BE2C (cell line): ENCODE results near the gene ADAM19.

Experiments
- DNase-seq: peaks from one replicate; pipeline ENCODE4 v3.0.0-alpha.2; 2020
- H3K27me3 ChIP-seq: fragments of 250-450 bp; sonication (Bioruptor Pico); 2 replicates; pipeline ENCODE4 v1.5.1; 2020; ENCODE audit warnings: mild to moderate bottlenecking
- H3K36me3 ChIP-seq: fragments of 250-450 bp; sonication (Bioruptor Pico); 2 replicates; pipeline ENCODE4 v1.5.1; 2020; ENCODE audit warnings: mild to moderate bottlenecking
- H3K4me1 ChIP-seq: fragments of 250-450 bp; sonication (Bioruptor Pico); 2 replicates; pipeline ENCODE4 v1.5.1; 2020
- H3K4me3 ChIP-seq: 2 replicates; pipeline ENCODE4 v1.5.1; 2011; ENCODE audit warnings: low read depth, low read length
- H3K9me3 ChIP-seq: fragments of 250-450 bp; sonication (Bioruptor Pico); 2 replicates; pipeline ENCODE4 v1.5.1; 2020
- CTCF ChIP-seq: IDR thresholded peaks from 2 replicates; pipeline ENCODE4 v1.5.1; 2012; ENCODE audit warnings: mild to moderate bottlenecking, low read depth, low read length

ADAM19 gene

GRCh38 chr5:157566902-157567489 is 8.6 kb downstream of the ADAM19 start:
- no peak for TF ChIP-seq CTCF
- Histone ChIP-seq H3K27me3 (peaks cover 16% of the 10 kb centered on the region), H3K4me1 (no peaks in the 10 kb centered on the region), H3K9me3 (no peaks in the 10 kb centered on the region), H3K4me3 (no peak overlapping the region), H3K36me3 (no peaks in the 10 kb centered on the region)
- no peak for DNase-seq

GRCh38 chr5:157563929-157564716 is 11.5 kb downstream of the ADAM19 start:
- no peaks in the 10 kb centered on the region for H3K9me3 ChIP-seq
- no peak overlapping the region for H3K4me3 ChIP-seq
- TF ChIP-seq CTCF = no peak
- DNase-seq = no peak
- peaks cover 16% of the 10 kb centered on the region for H3K27me3 ChIP-seq
- H3K36me3 ChIP-seq = no peaks in the 10 kb centered on the region
- no peaks in the 10 kb centered on the region for H3K4me1 ChIP-seq

GRCh38 chr5:157563373-157563928 is 12.1 kb downstream of the ADAM19 start:
- no peaks in the 10 kb centered on the region for H3K36me3 ChIP-seq
- no peak for DNase-seq
- no peaks in the 10 kb centered on the region for H3K9me3 ChIP-seq
- no peak for TF ChIP-seq CTCF
- H3K27me3 ChIP-seq = peaks cover 16% of the 10 kb centered on the region
- H3K4me1 ChIP-seq = no peaks in the 10 kb centered on the region
- H3K4me3 ChIP-seq = no peak overlapping the region

GRCh38 chr5:157562111-157562581 is 13.4 kb downstream of the ADAM19 start:
- no peak for DNase-seq
- Histone ChIP-seq H3K36me3 (no peaks in the 10 kb centered on the region), H3K4me3 (no peak overlapping the region), H3K9me3 (no peaks in the 10 kb centered on the region), H3K4me1 (no peaks in the 10 kb centered on the region), H3K27me3 (peaks cover 19% of the 10 kb centered on the region)
- no peak for TF ChIP-seq CTCF

GRCh38 chr5:157561110-157561509 is 14.5 kb downstream of the ADAM19 start:
- Histone ChIP-seq H3K4me3 (no peak overlapping the region), H3K27me3 (peaks cover 19% of the 10 kb centered on the region), H3K36me3 (no peaks in the 10 kb centered on the region), H3K9me3 (no peaks in the 10 kb centered on the region), H3K4me1 (no peaks in the 10 kb centered on the region)
- TF ChIP-seq CTCF = no peak
- no peak for DNase-seq

GRCh38 chr5:157559301-157559700 is 16.3 kb downstream of the ADAM19 start:
- H3K9me3 ChIP-seq = no peaks in the 10 kb centered on the region
- DNase-seq = no peak
- peaks cover 12% of the 10 kb centered on the region for H3K27me3 ChIP-seq
- no peak for TF ChIP-seq CTCF
- H3K36me3 ChIP-seq = no peaks in the 10 kb centered on the region
- H3K4me3 ChIP-seq = no peak overlapping the region
- no peaks in the 10 kb centered on the region for H3K4me1 ChIP-seq
